DMS53 (cell line): ENCODE data around the gene ETFA.
"Not testable (repeated sequence)": the region's sequence is repeated elsewhere in the genome, so short reads cannot be mapped to it uniquely, and the experiment has no call there.

Experiments
- DNase-seq: peaks from one replicate; lab custom pipeline; 2025; lab: John Stamatoyannopoulos, UW

Gene ETFA

GRCh38 chr15:76324066-76324465 is 12.8 kb upstream of the ETFA start:
- no peak for DNase-seq

DNA sequence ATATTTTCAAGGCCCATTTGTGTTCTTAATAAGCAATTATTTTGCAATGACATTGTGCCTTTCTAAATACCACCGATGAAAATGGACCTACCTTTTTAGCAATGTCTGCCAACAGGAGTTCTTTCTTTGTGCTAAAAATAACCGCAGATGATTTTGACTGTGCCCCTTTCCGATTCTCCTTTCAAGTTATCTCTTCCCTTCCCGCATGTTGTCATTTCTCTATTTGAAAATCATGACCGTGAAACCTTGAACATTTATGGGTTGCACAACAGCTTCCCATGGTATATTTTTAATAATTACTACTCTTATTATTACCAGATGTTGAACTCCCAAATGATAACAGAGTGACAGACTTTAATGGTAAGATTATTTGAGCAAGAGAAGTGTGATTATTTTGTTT is 10.3 kb upstream of the ETFA start:
- DNase-seq: no peak

DNA sequence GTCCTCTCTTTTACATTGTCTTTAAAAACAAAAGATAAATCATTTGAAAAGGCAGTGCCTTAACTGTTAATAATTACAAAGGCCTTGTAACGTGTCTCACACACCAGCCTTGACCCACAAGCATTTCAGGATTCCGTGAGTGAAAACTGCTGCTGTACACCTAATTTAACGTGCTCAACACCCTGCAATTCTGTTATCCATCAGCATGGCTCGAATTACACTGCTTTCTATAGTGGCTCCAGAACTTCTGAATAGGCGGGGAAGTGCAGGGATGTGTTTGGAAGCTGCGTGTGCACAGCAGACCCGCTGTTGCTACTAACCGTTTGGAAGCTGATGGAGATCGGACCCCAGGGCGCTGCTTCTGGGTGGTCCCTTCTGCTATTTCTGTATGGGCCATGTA is 9.9 kb upstream of the ETFA start:
- no peak for DNase-seq

GRCh38 chr15:76320012-76320411 is 8.7 kb upstream of the ETFA start:
- no peak for DNase-seq

DNA sequence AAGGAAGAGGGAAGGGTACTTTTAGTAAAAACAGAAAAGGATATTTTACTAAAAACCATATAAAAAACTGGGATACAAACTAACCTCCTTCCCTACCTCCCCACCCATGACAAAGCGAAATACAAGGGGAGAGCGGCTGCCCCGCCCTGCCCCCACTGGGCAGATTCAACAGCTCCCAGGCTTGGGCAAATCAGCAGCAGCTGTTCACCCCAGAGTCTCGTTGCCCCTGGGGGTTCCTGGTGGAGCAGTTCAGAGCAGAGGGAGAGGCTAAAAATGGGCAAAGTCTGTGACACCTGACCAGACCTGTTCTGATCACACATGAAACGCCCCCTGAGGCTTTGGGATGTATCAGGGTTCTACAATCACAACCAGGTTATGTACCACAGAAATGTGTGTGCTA is 2.5 kb upstream of the ETFA start:
- no peak for DNase-seq

- DNase-seq: not testable (repeated sequence)
These were observed 1.9 kb upstream of the ETFA start for GRCh38 chr15:76313175-76313567.

DNA sequence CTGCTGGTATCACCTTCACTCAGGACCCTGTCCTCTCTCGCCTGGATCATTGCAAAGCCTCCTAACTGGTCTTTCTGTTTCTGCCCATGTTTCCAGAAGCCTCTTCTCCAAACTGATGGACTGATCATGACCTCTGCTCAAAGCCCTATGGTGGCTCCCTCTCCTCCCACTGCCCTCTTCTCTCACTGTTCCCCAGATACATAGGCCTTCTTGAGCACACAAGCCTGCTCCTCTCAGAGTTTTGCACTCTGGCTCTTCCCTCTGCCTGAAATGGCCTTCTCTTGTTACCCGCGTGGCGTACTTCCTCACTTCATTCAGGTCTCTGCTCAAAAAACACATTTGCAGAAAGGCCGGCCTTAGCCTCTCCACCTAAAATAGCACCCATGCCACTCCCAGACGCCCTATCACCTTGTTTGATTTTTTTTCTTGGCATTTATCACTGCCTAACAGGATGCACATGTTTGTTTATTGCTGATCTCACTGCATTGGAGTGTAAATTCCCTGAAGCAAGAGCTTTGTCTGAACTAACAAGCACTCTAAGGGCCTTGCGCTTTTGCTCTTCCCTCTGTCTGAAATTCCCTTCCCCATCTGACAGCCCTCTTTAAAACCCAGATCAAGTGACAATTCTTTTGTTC is 1.4 kb upstream of the ETFA start:
- DNase-seq: peak; percentile 76

GRCh38 chr15:76310475-76311099 is 682 bp downstream of the ETFA start:
- peak; percentile 53 for DNase-seq

- peak; percentile 5 for DNase-seq
These were observed 1.5 kb downstream of the ETFA start for GRCh38 chr15:76309601-76310330.

GRCh38 chr15:76303909-76304308 is 7.4 kb downstream of the ETFA start:
- no peak for DNase-seq

- DNase-seq: no peak
These were observed 11.5 kb downstream of the ETFA start for GRCh38 chr15:76299786-76300185.

DNA sequence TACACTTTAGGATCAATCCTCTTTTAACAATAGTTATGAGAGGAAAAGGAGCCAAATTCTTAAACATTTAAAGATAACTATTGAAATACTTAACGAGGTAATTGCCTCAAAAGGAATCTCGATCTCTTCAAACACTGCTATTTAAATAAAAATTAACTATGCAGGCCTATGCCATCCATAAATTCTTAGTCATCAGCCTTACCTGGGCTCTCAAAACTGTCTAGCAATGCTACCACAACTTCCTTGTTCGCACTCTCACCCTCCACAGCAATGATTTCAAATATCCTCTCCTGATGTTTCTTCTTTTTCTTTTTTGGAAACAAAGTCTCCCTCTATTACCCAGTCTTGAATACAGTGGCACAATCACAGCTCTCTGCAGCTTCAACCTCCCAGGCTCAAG is 12.3 kb downstream of the ETFA start:
- DNase-seq: no peak

DNA sequence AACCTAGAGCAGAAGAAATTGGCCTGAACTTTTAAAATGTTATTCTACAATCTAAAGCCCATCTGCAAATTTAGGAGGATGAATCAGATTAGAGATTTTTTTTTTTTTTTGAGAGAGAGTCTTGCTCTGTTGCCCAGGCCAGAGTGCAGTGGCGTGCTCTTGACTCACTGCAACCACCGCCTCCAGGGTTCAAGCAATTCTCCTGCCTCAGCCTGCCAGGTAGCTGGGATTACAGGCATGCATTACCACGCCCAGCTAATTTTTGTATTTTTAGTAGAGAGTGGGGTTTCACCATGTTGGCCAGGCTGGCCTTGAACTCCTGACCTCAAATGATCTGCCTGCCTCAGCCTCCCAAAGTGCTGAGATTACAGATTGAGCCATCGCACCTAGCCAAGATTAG is 13.3 kb downstream of the ETFA start:
- not testable (repeated sequence) for DNase-seq

- no peak for DNase-seq
These were observed 14.4 kb downstream of the ETFA start for GRCh38 chr15:76296849-76297248.

- not testable (repeated sequence) for DNase-seq
These were observed 16.8 kb downstream of the ETFA start for GRCh38 chr15:76294463-76294862.

DNA sequence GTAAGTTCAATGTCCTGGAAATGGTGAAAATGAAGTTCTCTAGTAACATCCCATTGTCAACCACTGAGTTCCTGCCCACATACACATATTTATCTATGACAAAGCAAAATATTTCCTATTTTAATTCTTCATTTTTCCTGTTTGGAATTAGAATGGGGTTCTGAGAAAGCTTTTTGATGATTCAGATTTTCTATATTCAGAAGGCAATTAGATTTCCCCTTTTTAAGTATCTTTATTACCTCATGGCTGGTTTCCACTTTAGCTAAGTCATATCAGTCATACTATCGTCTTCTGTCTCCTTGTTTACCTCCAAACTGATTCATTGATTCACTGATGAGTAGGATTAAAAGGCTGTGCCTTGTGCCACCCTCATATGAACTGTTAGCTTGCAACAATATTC is 17.9 kb downstream of the ETFA start:
- no peak for DNase-seq

- DNase-seq: no peak
These were observed 21.7 kb downstream of the ETFA start for GRCh38 chr15:76289582-76289981.

- peak; percentile 18 for DNase-seq
These were observed 24.9 kb downstream of the ETFA start for GRCh38 chr15:76286271-76286879.

- peak; percentile 22 for DNase-seq
These were observed 25.9 kb downstream of the ETFA start for GRCh38 chr15:76285241-76285825.

- no peak for DNase-seq
These were observed 28.8 kb downstream of the ETFA start for GRCh38 chr15:76282465-76282864.

DNA sequence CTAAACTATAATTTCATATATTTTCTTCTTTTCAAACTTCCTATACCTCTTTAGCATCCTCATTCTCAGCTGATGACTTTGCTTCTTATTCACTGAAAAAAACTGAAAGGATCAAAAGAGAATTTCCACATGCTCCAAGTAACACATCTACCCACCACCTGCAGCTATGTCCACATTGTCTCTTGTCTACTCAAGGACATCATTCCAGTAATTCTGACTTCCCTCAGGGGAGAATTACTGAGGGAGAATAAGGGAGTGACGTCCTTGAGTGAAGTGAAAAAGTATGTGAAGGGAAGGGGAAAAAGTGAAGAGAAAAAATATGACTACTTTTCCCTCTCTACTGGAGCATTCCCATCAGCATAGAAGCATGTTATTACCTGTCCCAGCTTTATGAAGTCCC is 32.6 kb downstream of the ETFA start:
- DNase-seq: no peak

GRCh38 chr15:76274821-76275220 is 36.4 kb downstream of the ETFA start:
- DNase-seq: no peak

GRCh38 chr15:76274226-76274625 is 37.0 kb downstream of the ETFA start:
- no peak for DNase-seq
